ENCODE measurements around the gene PIGH. TPM values are rescaled to one million over a fixed set of nuclear protein-coding genes. Genes with fewer than 3 reads are reported as not detected.

PIGH gene
- total RNA-seq, 3 donors from 2014 or later (not counting 1 experiment from before 2014, with no cell fraction given), result 50.9 to 56.0 (median 54.5) TPM

DNA sequence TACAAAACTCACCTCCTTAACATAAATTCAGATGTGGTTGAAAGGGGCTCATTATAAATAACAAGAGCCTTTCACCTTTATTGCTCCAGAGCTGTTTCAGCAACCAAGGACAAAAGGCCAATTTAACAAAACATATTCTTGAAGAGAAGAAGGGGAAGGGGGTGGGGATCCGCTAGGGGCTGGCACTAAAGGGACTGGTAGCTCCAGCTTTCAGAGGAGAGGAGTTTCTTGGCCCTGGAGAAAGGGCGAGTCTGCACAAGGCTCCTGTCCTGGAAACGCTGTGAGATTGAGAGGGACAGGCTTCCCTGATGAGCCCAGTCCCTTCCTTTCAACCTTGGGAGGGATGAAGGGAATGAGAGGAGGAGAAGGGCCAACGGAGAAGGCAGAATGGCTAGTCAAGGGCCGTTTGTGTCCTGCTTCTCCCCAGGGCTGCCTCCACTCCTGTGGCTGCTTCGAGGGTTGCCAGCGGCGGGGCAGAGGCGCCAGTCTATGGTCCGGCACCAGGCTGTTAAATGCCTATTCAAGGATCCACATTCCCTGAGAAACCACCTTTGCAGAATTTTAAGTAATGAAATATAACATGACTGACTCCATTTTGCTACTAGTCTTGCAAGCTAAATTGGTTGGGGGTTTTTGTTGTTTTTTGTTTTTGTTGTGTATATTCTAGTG is 9.7 kb upstream of the PIGH start:
- Mint-ChIP-seq H3K4me3 (no peak overlapping the region), H3K27ac (no peak overlapping the region), H3K9me3 (no peaks in the 10 kb centered on the region), H3K27me3 (ENCODE audit: low read depth in 2 of 2) (peaks cover 7 to 14% of the 10 kb centered on the region in 2 donors), H3K4me1 (no peaks in the 10 kb centered on the region), H3K36me3 (no peaks in the 10 kb centered on the region)
- H3K4me3 ChIP-seq (ENCODE audit: low read length), result no peak overlapping the region
- ATAC-seq (no peak), DNase-seq (no peak)
- no peaks in the 10 kb centered on the region for H3K4me1 ChIP-seq (ENCODE audit: control insufficient read depth, insufficient read depth, low read length)
- no peaks in the 10 kb centered on the region for H3K27me3 ChIP-seq (ENCODE audit: control insufficient read depth, insufficient read depth, low read length)
- no peak for TF ChIP-seq CTCF (IDR thresholded peaks at IDR 0.05)
- H3K27ac ChIP-seq (ENCODE audit: low read length), result no peak overlapping the region
- WGBS (ENCODE audit: insufficient coverage), result 83% methylated on average over 10 of the region's 10 CpGs
- no peaks in the 10 kb centered on the region for H3K36me3 ChIP-seq (ENCODE audit: control insufficient read depth, insufficient read depth, low read length)
- intact Hi-C loops (cut with micrococcal nuclease), result no loop called here
- H3K9me3 ChIP-seq (ENCODE audit: control insufficient read depth, insufficient read depth, low read length), result no peaks in the 10 kb centered on the region

GRCh38 chr14:67607646-67608045 is 7.6 kb upstream of the PIGH start:
- Mint-ChIP-seq H3K9me3 (no peaks in the 10 kb centered on the region), H3K4me3 (no peak overlapping the region), H3K27me3 (ENCODE audit: low read depth in 2 of 2) (peaks cover 9 to 13% of the 10 kb centered on the region in 2 donors), H3K36me3 (no peaks in the 10 kb centered on the region), H3K27ac (no peak overlapping the region), H3K4me1 (no peaks in the 10 kb centered on the region)
- Histone ChIP-seq H3K27ac (ENCODE audit: low read length) (no peak overlapping the region), H3K4me1 (ENCODE audit: control insufficient read depth, insufficient read depth, low read length) (no peaks in the 10 kb centered on the region), H3K36me3 (ENCODE audit: control insufficient read depth, insufficient read depth, low read length) (no peaks in the 10 kb centered on the region), H3K27me3 (ENCODE audit: control insufficient read depth, insufficient read depth, low read length) (no peaks in the 10 kb centered on the region), H3K4me3 (ENCODE audit: low read length) (no peak overlapping the region), H3K9me3 (ENCODE audit: control insufficient read depth, insufficient read depth, low read length) (no peaks in the 10 kb centered on the region)
- WGBS (ENCODE audit: insufficient coverage), result 98% methylated on average over 5 of the region's 5 CpGs
- ATAC-seq (no peak), DNase-seq (no peak)
- intact Hi-C loops (cut with micrococcal nuclease), result no loop called here
- no peak for TF ChIP-seq CTCF (IDR thresholded peaks at IDR 0.05)

DNA sequence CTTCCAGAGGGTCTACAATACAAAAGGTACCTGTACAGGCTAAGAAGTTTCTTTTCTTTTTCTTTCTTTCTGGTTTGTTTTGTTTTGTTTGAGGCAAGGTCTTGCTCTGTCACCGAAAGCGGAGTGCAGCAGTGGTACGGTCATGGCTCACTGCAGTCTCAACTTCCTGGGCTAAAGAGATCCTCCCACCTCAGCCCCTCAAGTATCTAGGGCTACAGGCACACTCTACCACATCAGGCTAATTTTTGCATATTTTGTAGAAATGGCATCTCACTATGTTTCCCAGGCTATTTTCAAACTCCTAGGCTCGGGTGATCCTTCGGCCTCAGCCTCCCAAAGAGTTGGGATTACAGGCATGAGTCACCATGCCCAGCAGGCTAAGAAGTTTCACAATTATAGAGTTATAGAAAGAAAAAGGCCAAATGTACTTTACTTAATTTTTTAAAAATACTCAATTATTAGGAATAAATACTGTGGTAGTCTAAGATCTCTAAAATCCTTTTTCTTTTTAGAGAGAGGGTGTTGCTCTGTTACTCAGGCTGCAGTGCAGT is 3.0 kb upstream of the PIGH start:
- Mint-ChIP-seq H3K27me3 (ENCODE audit: low read depth in 2 of 2) (peaks cover 9 to 10% of the 10 kb centered on the region in 2 donors), H3K27ac (no peak overlapping the region), H3K4me3 (no peak overlapping the region), H3K4me1 (peaks cover 24 to 26% of the 10 kb centered on the region in 2 donors), H3K36me3 (no peaks in the 10 kb centered on the region), H3K9me3 (no peaks in the 10 kb centered on the region)
- ATAC-seq (no peak), DNase-seq (no peak)
- Histone ChIP-seq H3K9me3 (ENCODE audit: control insufficient read depth, insufficient read depth, low read length) (no peaks in the 10 kb centered on the region), H3K27ac (ENCODE audit: low read length) (peak overlapping the region; percentile 43), H3K4me1 (ENCODE audit: control insufficient read depth, insufficient read depth, low read length) (peaks cover 15% of the 10 kb centered on the region), H3K4me3 (ENCODE audit: low read length) (no peak overlapping the region), H3K27me3 (ENCODE audit: control insufficient read depth, insufficient read depth, low read length) (no peaks in the 10 kb centered on the region), H3K36me3 (ENCODE audit: control insufficient read depth, insufficient read depth, low read length) (no peaks in the 10 kb centered on the region)
- intact Hi-C loops (cut with micrococcal nuclease), result no loop called here
- WGBS (ENCODE audit: insufficient coverage), result 31% methylated on average over 5 of the region's 5 CpGs
- no peak for TF ChIP-seq CTCF (IDR thresholded peaks at IDR 0.05)

Data from natural killer cell (primary cell).